Activated T-cell treated with anti-CD3 and anti-CD28 coated beads for 24 hours (primary cell): ENCODE data around the gene RHBDF1.
A peak's percentile ranks its signal among the peaks of the same experiment; 100 is the strongest.
"Not testable (repeated sequence)": the region's sequence is repeated elsewhere in the genome, so short reads cannot be mapped to it uniquely, and the experiment has no call there.

Experiments
- DNase-seq: peaks from one replicate; pipeline ENCODE4 v3.0.0-alpha.2; 2020; ENCODE audit warnings: low read depth

The RHBDF1 gene

GRCh38 chr16:36336-36984 lies 36.0 kb downstream of the RHBDF1 start:
- DNase-seq: no peak

- no peak for DNase-seq
These were observed 36.6 kb downstream of the RHBDF1 start for GRCh38 chr16:35678-36305.

- no peak for DNase-seq
These were observed 37.3 kb downstream of the RHBDF1 start for GRCh38 chr16:35011-35677.

GRCh38 chr16:34648-34987 lies 37.8 kb downstream of the RHBDF1 start:
- no peak for DNase-seq

- DNase-seq: no peak
These were observed 38.4 kb downstream of the RHBDF1 start for GRCh38 chr16:33877-34647.

- DNase-seq: not testable (repeated sequence)
These were observed 39.1 kb downstream of the RHBDF1 start for GRCh38 chr16:33154-33876.

- not testable (repeated sequence) for DNase-seq
These were observed 41.8 kb downstream of the RHBDF1 start for GRCh38 chr16:30627-31026.

GRCh38 chr16:25926-26348 lies 46.5 kb downstream of the RHBDF1 start:
- not testable (repeated sequence) for DNase-seq

GRCh38 chr16:24151-24550 lies 48.3 kb downstream of the RHBDF1 start:
- DNase-seq: not testable (repeated sequence)

- not testable (repeated sequence) for DNase-seq
These were observed 51.5 kb downstream of the RHBDF1 start for GRCh38 chr16:20886-21285.

GRCh38 chr16:17062-17765 lies 55.2 kb downstream of the RHBDF1 start:
- not testable (repeated sequence) for DNase-seq

GRCh38 chr16:10772-11171 lies 61.7 kb downstream of the RHBDF1 start:
- peak; percentile 82 for DNase-seq

GRCh38 chr16:9903-10665 lies 62.3 kb downstream of the RHBDF1 start:
- no peak for DNase-seq
